Ishikawa (cell line): ENCODE data around the gene ESX1.

ENCODE experiments used
- CEBPB ChIP-seq: IDR thresholded peaks from 2 replicates; pipeline ENCODE4 v1.6.1; 2012
- CREB1 ChIP-seq: IDR thresholded peaks from 2 replicates; pipeline ENCODE4 v1.6.1; 2012; ENCODE audit warnings: low read depth
- EGR1 ChIP-seq: IDR thresholded peaks from 2 replicates; pipeline ENCODE4 v1.6.1; 2012
- EP300 ChIP-seq: IDR thresholded peaks from 2 replicates; pipeline ENCODE4 v1.6.1; 2012; ENCODE audit warnings: borderline replicate concordance
- FOXM1 ChIP-seq: IDR thresholded peaks from 2 replicates; pipeline ENCODE4 v1.6.1; 2012; ENCODE audit warnings: low read depth, borderline replicate concordance
- NFIC ChIP-seq: IDR thresholded peaks from 2 replicates; pipeline ENCODE4 v1.6.1; 2012
- RAD21 ChIP-seq: IDR thresholded peaks from 2 replicates; pipeline ENCODE4 v1.6.1; 2012; ENCODE audit warnings: low read depth
- TAF1 ChIP-seq: IDR thresholded peaks from 2 replicates; pipeline ENCODE4 v1.6.1; 2012; ENCODE audit warnings: low read depth, mild to moderate bottlenecking
- TCF12 ChIP-seq: IDR thresholded peaks from 2 replicates; pipeline ENCODE4 v1.6.1; 2012; ENCODE audit warnings: low read depth
- TEAD4 ChIP-seq: IDR thresholded peaks from 2 replicates; pipeline ENCODE4 v1.6.1; 2012
- YY1 ChIP-seq: IDR thresholded peaks from 2 replicates; pipeline ENCODE4 v1.6.1; 2012; ENCODE audit warnings: low read depth
- ZBTB7A ChIP-seq: IDR thresholded peaks from 2 replicates; pipeline ENCODE4 v1.6.1; 2012; ENCODE audit warnings: low read depth
- TF ChIP-seq, protein P1 (sequence below): IDR thresholded peaks from 2 replicates; pipeline ENCODE4 v1.6.1; 2012; ENCODE audit warnings: low read depth, mild to moderate bottlenecking
- TF ChIP-seq, protein P2 (sequence below): IDR thresholded peaks from 2 replicates; pipeline ENCODE4 v1.6.1; 2012
- TF ChIP-seq, protein P3 (sequence below): IDR thresholded peaks from 2 replicates; pipeline ENCODE4 v1.6.1; 2012

The ESX1 gene

GRCh38 chrX:104254442-104255115 is at the start of gene ESX1:
Gene ESX1 (minus strand): TSS chrX:104254933. CDS start chrX:104254849, 84 bp downstream.
- TF ChIP-seq TCF12 (no peak), YY1 (no peak), CREB1 (no peak), RAD21 (no peak), NFIC (no peak), ZBTB7A (no peak), TAF1 (no peak), EGR1 (no peak), CEBPB (no peak), FOXM1 (no peak)
- TF ChIP-seq, protein P1, sequence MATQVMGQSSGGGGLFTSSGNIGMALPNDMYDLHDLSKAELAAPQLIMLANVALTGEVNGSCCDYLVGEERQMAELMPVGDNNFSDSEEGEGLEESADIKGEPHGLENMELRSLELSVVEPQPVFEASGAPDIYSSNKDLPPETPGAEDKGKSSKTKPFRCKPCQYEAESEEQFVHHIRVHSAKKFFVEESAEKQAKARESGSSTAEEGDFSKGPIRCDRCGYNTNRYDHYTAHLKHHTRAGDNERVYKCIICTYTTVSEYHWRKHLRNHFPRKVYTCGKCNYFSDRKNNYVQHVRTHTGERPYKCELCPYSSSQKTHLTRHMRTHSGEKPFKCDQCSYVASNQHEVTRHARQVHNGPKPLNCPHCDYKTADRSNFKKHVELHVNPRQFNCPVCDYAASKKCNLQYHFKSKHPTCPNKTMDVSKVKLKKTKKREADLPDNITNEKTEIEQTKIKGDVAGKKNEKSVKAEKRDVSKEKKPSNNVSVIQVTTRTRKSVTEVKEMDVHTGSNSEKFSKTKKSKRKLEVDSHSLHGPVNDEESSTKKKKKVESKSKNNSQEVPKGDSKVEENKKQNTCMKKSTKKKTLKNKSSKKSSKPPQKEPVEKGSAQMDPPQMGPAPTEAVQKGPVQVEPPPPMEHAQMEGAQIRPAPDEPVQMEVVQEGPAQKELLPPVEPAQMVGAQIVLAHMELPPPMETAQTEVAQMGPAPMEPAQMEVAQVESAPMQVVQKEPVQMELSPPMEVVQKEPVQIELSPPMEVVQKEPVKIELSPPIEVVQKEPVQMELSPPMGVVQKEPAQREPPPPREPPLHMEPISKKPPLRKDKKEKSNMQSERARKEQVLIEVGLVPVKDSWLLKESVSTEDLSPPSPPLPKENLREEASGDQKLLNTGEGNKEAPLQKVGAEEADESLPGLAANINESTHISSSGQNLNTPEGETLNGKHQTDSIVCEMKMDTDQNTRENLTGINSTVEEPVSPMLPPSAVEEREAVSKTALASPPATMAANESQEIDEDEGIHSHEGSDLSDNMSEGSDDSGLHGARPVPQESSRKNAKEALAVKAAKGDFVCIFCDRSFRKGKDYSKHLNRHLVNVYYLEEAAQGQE: no peak
- TF ChIP-seq, protein P2, sequence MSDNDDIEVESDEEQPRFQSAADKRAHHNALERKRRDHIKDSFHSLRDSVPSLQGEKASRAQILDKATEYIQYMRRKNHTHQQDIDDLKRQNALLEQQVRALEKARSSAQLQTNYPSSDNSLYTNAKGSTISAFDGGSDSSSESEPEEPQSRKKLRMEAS: no peak
- TF ChIP-seq, protein P3, sequence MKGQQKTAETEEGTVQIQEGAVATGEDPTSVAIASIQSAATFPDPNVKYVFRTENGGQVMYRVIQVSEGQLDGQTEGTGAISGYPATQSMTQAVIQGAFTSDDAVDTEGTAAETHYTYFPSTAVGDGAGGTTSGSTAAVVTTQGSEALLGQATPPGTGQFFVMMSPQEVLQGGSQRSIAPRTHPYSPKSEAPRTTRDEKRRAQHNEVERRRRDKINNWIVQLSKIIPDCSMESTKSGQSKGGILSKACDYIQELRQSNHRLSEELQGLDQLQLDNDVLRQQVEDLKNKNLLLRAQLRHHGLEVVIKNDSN: no peak

GRCh38 chrX:104295636-104296035 is 40.9 kb upstream of the ESX1 start:
- TF ChIP-seq, protein P2: no peak
- TF ChIP-seq FOXM1 (no peak), NFIC (no peak)
- TF ChIP-seq, protein P1: no peak

GRCh38 chrX:104288961-104289360 is 34.2 kb upstream of the ESX1 start:
- TF ChIP-seq EGR1 (no peak), CREB1 (no peak), EP300 (no peak), FOXM1 (no peak), CEBPB (no peak), ZBTB7A (no peak), TCF12 (no peak), TAF1 (no peak), YY1 (no peak), RAD21 (no peak), NFIC (no peak), TEAD4 (no peak)
- TF ChIP-seq, protein P3: no peak
- TF ChIP-seq, protein P2: no peak
- TF ChIP-seq, protein P1: no peak

GRCh38 chrX:104288269-104288668 is 33.5 kb upstream of the ESX1 start:
- TF ChIP-seq EP300 (no peak), CREB1 (no peak), CEBPB (no peak)

DNA sequence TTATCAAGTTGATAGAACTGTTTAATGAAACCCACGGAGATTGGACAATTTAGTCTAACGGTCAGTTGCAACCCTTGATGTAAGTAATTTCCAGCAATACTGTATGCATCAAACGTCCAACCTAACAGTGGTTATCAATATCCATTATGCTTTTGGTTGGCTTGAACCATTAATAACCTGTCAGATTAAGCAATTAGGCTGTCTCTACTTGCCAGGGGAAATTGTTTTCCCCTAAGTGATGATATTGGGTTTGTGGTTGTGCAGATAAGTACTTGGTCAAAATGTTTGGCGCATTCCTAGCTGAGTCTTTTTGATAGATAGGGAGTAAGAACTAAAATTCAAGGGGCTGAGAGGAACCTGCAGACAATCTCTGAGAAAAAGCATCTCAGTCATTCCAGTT is 30.5 kb upstream of the ESX1 start:
- TF ChIP-seq, protein P3: no peak
- TF ChIP-seq, protein P2: no peak
- TF ChIP-seq CREB1 (no peak), YY1 (no peak), FOXM1 (no peak)
